Esophagus (tissue), 2 donors: ENCODE measurements around the gene GPC1. TPM values are rescaled to one million over a fixed set of nuclear protein-coding genes. Genes with fewer than 3 reads are reported as not detected.

ENCODE experiments used
- H3K27ac ChIP-seq, 2 donors: one replicate each; pipeline ENCODE4 v1.5.1; 2013; ENCODE audit warnings: low read depth in 2 of 2, mild to moderate bottlenecking in 2 of 2, inconsistent platforms in 1 of 2, low read length in 1 of 2, moderate library complexity in 1 of 2
- H3K27me3 ChIP-seq, 2 donors: one replicate each; pipeline ENCODE4 v1.6.1; 2013; ENCODE audit warnings: low read length in 2 of 2, control low read depth in 1 of 2, mild to moderate bottlenecking in 1 of 2; ENCODE audit not compliant: insufficient read depth in 2 of 2, control insufficient read depth in 1 of 2
- H3K36me3 ChIP-seq, 2 donors: one replicate each; pipeline ENCODE4 v1.6.1; 2013; ENCODE audit warnings: low read length in 1 of 2; ENCODE audit not compliant: control insufficient read depth in 2 of 2, insufficient read depth in 2 of 2
- H3K4me1 ChIP-seq, 2 donors: one replicate each; pipeline ENCODE4 v1.6.1; 2013; ENCODE audit warnings: low read length in 1 of 2; ENCODE audit not compliant: control insufficient read depth in 2 of 2, insufficient read depth in 2 of 2
- H3K4me3 ChIP-seq, 2 donors: one replicate each; pipeline ENCODE4 v1.5.1; 2013; ENCODE audit warnings: low read length in 2 of 2, mild to moderate bottlenecking in 2 of 2, low read depth in 1 of 2, moderate library complexity in 1 of 2
- H3K9me3 ChIP-seq, 2 donors: one replicate each; pipeline ENCODE4 v1.6.1; 2013; ENCODE audit warnings: mild to moderate bottlenecking in 2 of 2, low read depth in 1 of 2, low read length in 1 of 2, moderate library complexity in 1 of 2; ENCODE audit not compliant: control insufficient read depth in 2 of 2, insufficient read depth in 1 of 2
- WGBS, 2 donors: extraction: QIAGEN DNeasy Blood & Tissue Kit; methylation state at CpG; one replicate each; pipeline ENCODE4 v1.1.7; 2013; 5-methylcytosine and 5-hydroxymethylcytosine counted together
- polyA plus RNA-seq, 2 donors: library from polyadenylated mRNA; stranded (reverse); fragments of 200-250 nt; gene quantifications; one replicate each; pipeline ENCODE4 v1.2.3, GENCODE V29; 2013
- donor health status: healthy with polysubstance abuse.
- donor health status: Bipolar disorder and iron deficiency.

GPC1 gene
- polyA plus RNA-seq, 2 donors: 57.9 to 82.0 TPM

GRCh38 chr2:240460781-240461431 is 25.4 kb downstream of the GPC1 start:
- Histone ChIP-seq H3K4me1 (peaks cover 2 to 33% of the 10 kb centered on the region in 2 donors), H3K9me3 (no peaks in the 10 kb centered on the region), H3K27me3 (no peaks in the 10 kb centered on the region), H3K36me3 (peaks cover 0 to 45% of the 10 kb centered on the region in 2 donors), H3K4me3 (no peak overlapping the region), H3K27ac (no peak overlapping the region)
- 83 to 84% methylated on average over 16 of the region's 16 CpGs for WGBS, 2 donors

- H3K4me1 ChIP-seq: peaks cover 0 to 27% of the 10 kb centered on the region in 2 donors
- no peaks in the 10 kb centered on the region for H3K27me3 ChIP-seq
- H3K4me3 ChIP-seq: no peak overlapping the region
- peaks cover 0 to 52% of the 10 kb centered on the region in 2 donors for H3K36me3 ChIP-seq
- no peaks in the 10 kb centered on the region for H3K9me3 ChIP-seq
- WGBS, 2 donors: 86 to 88% methylated on average over 17 of the region's 17 CpGs
- no peak overlapping the region for H3K27ac ChIP-seq
Measured at GRCh38 chr2:240461471-240462072, 26.1 kb downstream of the GPC1 start.

- H3K9me3 ChIP-seq: no peaks in the 10 kb centered on the region
- H3K36me3 ChIP-seq: peaks cover 0 to 58% of the 10 kb centered on the region in 2 donors
Measured at GRCh38 chr2:240462073-240462706, 26.7 kb downstream of the GPC1 start.

GRCh38 chr2:240462707-240463273 is 27.3 kb downstream of the GPC1 start:
- H3K27me3 ChIP-seq: no peaks in the 10 kb centered on the region
- H3K9me3 ChIP-seq: no peaks in the 10 kb centered on the region
- H3K36me3 ChIP-seq: peaks cover 0 to 59% of the 10 kb centered on the region in 2 donors
- H3K4me1 ChIP-seq: peaks cover 0 to 18% of the 10 kb centered on the region in 2 donors
- 78 to 87% methylated on average over 16 of the region's 16 CpGs for WGBS, 2 donors
- H3K4me3 ChIP-seq: no peak overlapping the region
- no peak overlapping the region for H3K27ac ChIP-seq

More at GRCh38 chr2:240462073-240462706, 26.7 kb downstream of the GPC1 start:
- H3K4me1 ChIP-seq: peaks cover 0 to 22% of the 10 kb centered on the region in 2 donors
- 87 to 88% methylated on average over 41 of the region's 41 CpGs for WGBS, 2 donors
- no peak overlapping the region for H3K4me3 ChIP-seq
- no peak overlapping the region for H3K27ac ChIP-seq
- no peaks in the 10 kb centered on the region for H3K27me3 ChIP-seq

GRCh38 chr2:240463274-240463865 is 27.9 kb downstream of the GPC1 start:
- Histone ChIP-seq H3K27me3 (no peaks in the 10 kb centered on the region), H3K36me3 (peaks cover 0 to 59% of the 10 kb centered on the region in 2 donors), H3K27ac (no peak overlapping the region), H3K4me3 (no peak overlapping the region), H3K9me3 (no peaks in the 10 kb centered on the region), H3K4me1 (peaks cover 0 to 13% of the 10 kb centered on the region in 2 donors)
- 74 to 85% methylated on average over 22 of the region's 22 CpGs for WGBS, 2 donors

GRCh38 chr2:240463866-240464481 is 28.5 kb downstream of the GPC1 start:
- 84 to 90% methylated on average over 21 of the region's 21 CpGs for WGBS, 2 donors

GRCh38 chr2:240464514-240465241 is 29.2 kb downstream of the GPC1 start:
- Histone ChIP-seq H3K4me1 (peaks cover 0 to 5% of the 10 kb centered on the region in 2 donors), H3K4me3 (no peak overlapping the region), H3K27me3 (no peaks in the 10 kb centered on the region), H3K27ac (no peak overlapping the region), H3K9me3 (no peaks in the 10 kb centered on the region), H3K36me3 (peaks cover 0 to 53% of the 10 kb centered on the region in 2 donors)
- WGBS, 2 donors: 88 to 91% methylated on average over 42 to 43 of the region's 43 CpGs

More at GRCh38 chr2:240463866-240464481, 28.5 kb downstream of the GPC1 start:
- Histone ChIP-seq H3K36me3 (peaks cover 0 to 55% of the 10 kb centered on the region in 2 donors), H3K4me3 (no peak overlapping the region), H3K27me3 (no peaks in the 10 kb centered on the region), H3K9me3 (no peaks in the 10 kb centered on the region), H3K4me1 (peaks cover 0 to 6% of the 10 kb centered on the region in 2 donors), H3K27ac (no peak overlapping the region)

GRCh38 chr2:240465268-240465764 is 29.9 kb downstream of the GPC1 start:
- peaks cover 0 to 4% of the 10 kb centered on the region in 2 donors for H3K4me1 ChIP-seq
- WGBS, 2 donors: 82 to 88% methylated on average over 21 to 22 of the region's 22 CpGs
- no peak overlapping the region for H3K4me3 ChIP-seq
- H3K9me3 ChIP-seq: no peaks in the 10 kb centered on the region
- H3K36me3 ChIP-seq: peaks cover 0 to 53% of the 10 kb centered on the region in 2 donors
- no peaks in the 10 kb centered on the region for H3K27me3 ChIP-seq
- H3K27ac ChIP-seq: no peak overlapping the region
